ENCODE data around the gene MMP24. TPM values are rescaled to one million over a fixed set of nuclear protein-coding genes. Genes with fewer than 3 reads are reported as not detected.

Gene MMP24
- 0.28 and 0.35 TPM in 2 replicates for total RNA-seq (2016; rRNA removed; fragmentation: Illumina TruSeq; extraction: Trizol)
- 0.10 and 0.18 TPM in 2 replicates for total RNA-seq (2016; cell fraction: cytosol; rRNA removed; fragmentation: Illumina TruSeq; extraction: Trizol; ENCODE audit: low read depth)
- total RNA-seq (2016; cell fraction: insoluble cytoplasmic fraction; rRNA removed; fragmentation: Illumina TruSeq; extraction: Trizol) = 0.22 and 0.30 TPM in 2 replicates
- total RNA-seq (2016; cell fraction: membrane; rRNA removed; fragmentation: Illumina TruSeq; extraction: Trizol) = 0.31 and 0.43 TPM in 2 replicates
- 0.12 and 0.16 TPM in 2 replicates for total RNA-seq (2016; cell fraction: nucleus; rRNA removed; fragmentation: Illumina TruSeq; extraction: Trizol)
- polyA plus RNA-seq (2011; rRNA removed) = 0.29 and 0.43 TPM in 2 replicates
- polyA plus RNA-seq (2011; cell fraction: cytosol; rRNA removed) = 0.38 and 0.40 TPM in 2 replicates
- 0.56 and 0.59 TPM in 2 replicates for polyA plus RNA-seq (2011; cell fraction: nucleus; rRNA removed)
- 0.32 and 0.33 TPM in 2 replicates for polyA plus RNA-seq (2012)
- polyA plus RNA-seq (2016; cell fraction: cytosol; fragmentation: Illumina TruSeq; extraction: Trizol; ENCODE audit: low read depth) = 0.06 and 0.07 TPM in 2 replicates
- 0.16 and 0.24 TPM in 2 replicates for polyA plus RNA-seq (2016; cell fraction: insoluble cytoplasmic fraction; fragmentation: Illumina TruSeq; extraction: Trizol; ENCODE audit: low read depth)
- polyA plus RNA-seq (2016; cell fraction: membrane; fragmentation: Illumina TruSeq; extraction: Trizol; ENCODE audit: low read depth) = 0.21 and 0.23 TPM in 2 replicates
- polyA plus RNA-seq (2016; cell fraction: nucleus; fragmentation: Illumina TruSeq; extraction: Trizol; ENCODE audit: insufficient read depth, low read depth) = 0.23 and 0.37 TPM in 2 replicates
- 0.54 and 0.76 TPM in 2 replicates for polyA minus RNA-seq (2011; rRNA and poly(A)+ RNA removed; ENCODE audit: low replicate concordance)
- polyA minus RNA-seq (2011; cell fraction: cytosol; rRNA and poly(A)+ RNA removed) = 0.26 TPM in 1 of 2 replicates, not detected in the other
- polyA minus RNA-seq (2011; cell fraction: nucleus; rRNA and poly(A)+ RNA removed) = 0.26 and 0.37 TPM in 2 replicates
- Bru-seq, nascent RNA = percentile 21 among the genes with signal in this experiment
- percentile 22 among the genes with signal in this experiment for BruChase-seq, experiment 1, labeled RNA remaining after a 6-hour chase
- percentile 17 among the genes with signal in this experiment for BruChase-seq, experiment 2, labeled RNA remaining after a 2-hour chase
- long read RNA-seq, experiment 1, partial matches to known transcripts = 1 of 1 reads
- long read RNA-seq, experiment 1, other reads (novel, unspliced or antisense) = 0 of 1 reads
- long read RNA-seq, experiment 2, partial matches to known transcripts = 0 of 2 reads
- long read RNA-seq, experiment 2, other reads (novel, unspliced or antisense) = 2 of 2 reads

DNA sequence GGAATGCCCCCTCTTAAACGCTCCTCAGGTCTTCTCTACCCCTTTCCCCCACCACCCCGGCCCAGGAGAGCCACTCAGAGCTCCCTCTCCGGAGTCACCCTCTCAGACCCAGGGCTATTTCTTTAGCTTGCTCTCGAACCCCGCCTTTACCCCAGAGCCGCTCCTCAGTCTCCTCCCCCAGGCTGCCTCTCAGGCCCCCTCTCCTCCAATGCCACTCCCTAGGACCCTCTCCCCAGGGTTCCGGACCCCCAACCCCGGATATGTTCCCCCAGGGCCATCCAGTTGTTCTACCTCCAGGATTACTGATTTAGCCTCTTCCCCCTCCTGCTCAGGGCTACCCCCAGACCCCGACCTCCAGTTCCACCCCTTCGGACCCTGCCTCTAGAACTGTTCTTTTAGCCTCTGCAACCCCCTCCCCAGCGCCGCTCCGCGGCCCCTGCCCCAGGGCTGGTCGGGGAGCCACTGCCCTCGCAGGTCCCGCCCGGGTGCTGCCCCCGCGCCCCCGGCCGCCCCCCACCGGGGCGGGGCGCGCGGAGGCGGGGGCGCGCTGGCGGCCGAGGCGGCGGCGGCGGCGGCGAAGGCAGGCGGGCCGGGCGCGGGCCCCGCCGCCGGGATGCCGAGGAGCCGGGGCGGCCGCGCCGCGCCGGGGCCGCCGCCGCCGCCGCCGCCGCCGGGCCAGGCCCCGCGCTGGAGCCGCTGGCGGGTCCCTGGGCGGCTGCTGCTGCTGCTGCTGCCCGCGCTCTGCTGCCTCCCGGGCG is at the start of gene MMP24:
MMP24 (plus strand) TSS at position 565 of the 758 bp plus-strand sequence; CDS start at position 614, 49 bp downstream.
- ATAC-seq (peak; percentile 15; the same call in 2 of the 3 replicates), DNase-seq (ENCODE audit: low spot score) (no peak), FAIRE-seq (no peak)
- H3K4me1 ChIP-seq (ENCODE audit: insufficient read depth, low read length) = peaks cover 11% of the 10 kb centered on the region
- peak within 1 kb of the TSS; percentile 48 for H3K4me2 ChIP-seq (ENCODE audit: low read depth, low read length)
- H3K9me3 ChIP-seq (ENCODE audit: low read length) = no peaks in the 10 kb centered on the region
- in situ Hi-C loops (cut with HindIII; ENCODE audit: extremely low pct_ligation_motif_present, low pct_unique_long_range_greater_than_20kb) (no loop called here), intact Hi-C loops (cut with micrococcal nuclease; ENCODE audit: unreplicated experiment) (no loop called here)
- no peaks in the 10 kb centered on the region for H3K36me3 ChIP-seq (replicated peaks in 1 of 2; ENCODE audit: control insufficient read depth in 1 of 2, insufficient read depth in 2 of 2, low read length in 2 of 2)
- no TSS peak for BruUV-seq (replicated peaks)
- H3K4me3 ChIP-seq (replicated peaks in 1 of 3; ENCODE audit: insufficient read depth in 1 of 3, low read depth in 2 of 3, low read length in 3 of 3) = peak within 1 kb of the TSS in 2 of 3 experiments; percentile 13 to 45; a peak in 2 of 6 replicates
- H4K20me1 ChIP-seq (ENCODE audit: insufficient read depth, low read length) = peaks cover 2% of the 10 kb centered on the region; the same call in 1 of the 2 replicates
- POLR2A ChIA-PET = no interaction called here
- no peak within 1 kb of the TSS for H3K9ac ChIP-seq (ENCODE audit: insufficient read depth, low read depth, low read length)
- H2AFZ ChIP-seq (ENCODE audit: low read length) = no peak within 1 kb of the TSS
- TF ChIP-seq HMG20B (CRISPR knock-in tag; conservative IDR thresholded peaks at IDR 0.05) = no peak
- no peak for TF ChIP-seq JUNB (CRISPR knock-in tag; IDR thresholded peaks at IDR 0.05; ENCODE audit: borderline replicate concordance)
- no peak for TF ChIP-seq RBM22 (optimal IDR thresholded peaks at IDR 0.05; ENCODE audit: low read length)
- TF ChIP-seq, protein P1, sequence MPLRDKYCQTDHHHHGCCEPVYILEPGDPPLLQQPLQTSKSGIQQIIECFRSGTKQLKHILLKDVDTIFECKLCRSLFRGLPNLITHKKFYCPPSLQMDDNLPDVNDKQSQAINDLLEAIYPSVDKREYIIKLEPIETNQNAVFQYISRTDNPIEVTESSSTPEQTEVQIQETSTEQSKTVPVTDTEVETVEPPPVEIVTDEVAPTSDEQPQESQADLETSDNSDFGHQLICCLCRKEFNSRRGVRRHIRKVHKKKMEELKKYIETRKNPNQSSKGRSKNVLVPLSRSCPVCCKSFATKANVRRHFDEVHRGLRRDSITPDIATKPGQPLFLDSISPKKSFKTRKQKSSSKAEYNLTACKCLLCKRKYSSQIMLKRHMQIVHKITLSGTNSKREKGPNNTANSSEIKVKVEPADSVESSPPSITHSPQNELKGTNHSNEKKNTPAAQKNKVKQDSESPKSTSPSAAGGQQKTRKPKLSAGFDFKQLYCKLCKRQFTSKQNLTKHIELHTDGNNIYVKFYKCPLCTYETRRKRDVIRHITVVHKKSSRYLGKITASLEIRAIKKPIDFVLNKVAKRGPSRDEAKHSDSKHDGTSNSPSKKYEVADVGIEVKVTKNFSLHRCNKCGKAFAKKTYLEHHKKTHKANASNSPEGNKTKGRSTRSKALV (CRISPR knock-in tag; IDR thresholded peaks at IDR 0.05) = no peak
- TF ChIP-seq KDM5A (IDR thresholded peaks at IDR 0.05; ENCODE audit: borderline replicate concordance, low read length) = no peak
- TF ChIP-seq FOSL1 (CRISPR knock-in tag; IDR thresholded peaks at IDR 0.05; ENCODE audit: borderline replicate concordance) = no peak
- TF ChIP-seq ZNF124 (CRISPR knock-in tag; IDR thresholded peaks at IDR 0.05) = no peak
- no peak for TF ChIP-seq ZNF253 (CRISPR knock-in tag; IDR thresholded peaks at IDR 0.05; ENCODE audit: borderline replicate concordance)
- TF ChIP-seq, protein P2, sequence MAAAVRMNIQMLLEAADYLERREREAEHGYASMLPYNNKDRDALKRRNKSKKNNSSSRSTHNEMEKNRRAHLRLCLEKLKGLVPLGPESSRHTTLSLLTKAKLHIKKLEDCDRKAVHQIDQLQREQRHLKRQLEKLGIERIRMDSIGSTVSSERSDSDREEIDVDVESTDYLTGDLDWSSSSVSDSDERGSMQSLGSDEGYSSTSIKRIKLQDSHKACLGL (CRISPR knock-in tag; IDR thresholded peaks at IDR 0.05) = no peak
- no peak for TF ChIP-seq ZFP1 (CRISPR knock-in tag; IDR thresholded peaks at IDR 0.05)
- no peak for TF ChIP-seq HNRNPUL1 (IDR thresholded peaks at IDR 0.05; ENCODE audit: low read depth, low read length)
- TF ChIP-seq ZNF749 (CRISPR knock-in tag; IDR thresholded peaks at IDR 0.05; ENCODE audit: borderline replicate concordance) = no peak
- no peak within 1 kb of the TSS for H3K27ac ChIP-seq (ENCODE audit: extremely low read length, insufficient read depth, low read length)
- 5% methylated on average over 37 of the region's 70 CpGs for WGBS (ENCODE audit: low lambda C conversion rate)
- H3K79me2 ChIP-seq (ENCODE audit: insufficient read depth, low read length) = no peaks in the 10 kb centered on the region
- H3K27me3 ChIP-seq (ENCODE audit: control insufficient read depth in 1 of 2, insufficient read depth in 2 of 2, low read length in 2 of 2) = peaks cover 12 to 46% of the 10 kb centered on the region in 2 experiments
- CTCF ChIA-PET (ENCODE audit: low intra/inter-chr PET ratio, low total read pairs) = interaction anchor here (1.3 kb wide), 1 partner anchor 82 kb away, joined by 3 read pairs; no protein-coding TSS in a partner anchor

Data from HepG2 (cell line).